HL-60 (cell line): ENCODE results near the gene USP38.

ENCODE experiments used
- CTCF ChIP-seq: IDR thresholded peaks from one replicate; pipeline ENCODE4 v1.5.1; 2011; ENCODE audit warnings: low read length, control low read depth, inconsistent platforms; ENCODE audit not compliant: insufficient read depth
- SPI1 ChIP-seq: IDR thresholded peaks from 2 replicates; pipeline ENCODE4 v1.6.1; 2012; ENCODE audit warnings: low read depth, mild to moderate bottlenecking, borderline replicate concordance

GRCh38 chr4:143196323-143196722 is 11.6 kb downstream of the USP38 start:
- TF ChIP-seq CTCF (no peak), SPI1 (no peak)
